NB4 (cell line): ENCODE results near the gene MTM1.

Experiments
- CTCF ChIP-seq: IDR thresholded peaks from one replicate; pipeline ENCODE4 v1.5.1; 2012; ENCODE audit warnings: low read depth, low read length
- POLR2A ChIP-seq: IDR thresholded peaks from 2 replicates; pipeline ENCODE4 v1.6.1; 2011; ENCODE audit warnings: mild to moderate bottlenecking; ENCODE audit not compliant: insufficient read length; ENCODE audit errors: extremely low read depth

GRCh38 chrX:150647331-150647730 is 78.9 kb downstream of the MTM1 start:
- no peak for TF ChIP-seq POLR2A
- TF ChIP-seq CTCF, result no peak
